ENCODE measurements around the gene NXPE1.

Gene NXPE1

DNA sequence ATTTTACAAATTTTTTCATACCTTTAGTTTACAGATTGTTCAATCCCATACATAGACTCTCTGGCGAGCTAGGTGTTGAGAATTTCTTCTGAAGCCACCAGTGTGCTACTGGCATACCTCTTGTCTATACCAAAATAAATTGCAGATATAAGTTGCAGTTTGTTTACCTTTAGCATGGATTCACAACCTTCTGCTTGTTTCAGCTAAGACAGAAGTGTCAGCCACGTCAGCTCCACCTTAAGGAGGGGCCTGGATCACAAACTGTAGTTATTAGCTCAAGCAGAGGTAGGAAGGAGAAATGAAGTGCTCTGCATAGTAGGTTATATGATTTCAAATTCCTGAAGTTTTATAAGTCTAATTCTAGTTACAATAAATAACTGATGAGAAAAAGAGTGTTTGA is 35.9 kb upstream of the NXPE1 start, which contains the start of gene NXPE4:
NXPE4 (minus strand) TSS at position 216 of the 400 bp plus-strand sequence. CDS start 1,027 bp downstream, outside the sequence.
- TF ChIP-seq, protein P1, sequence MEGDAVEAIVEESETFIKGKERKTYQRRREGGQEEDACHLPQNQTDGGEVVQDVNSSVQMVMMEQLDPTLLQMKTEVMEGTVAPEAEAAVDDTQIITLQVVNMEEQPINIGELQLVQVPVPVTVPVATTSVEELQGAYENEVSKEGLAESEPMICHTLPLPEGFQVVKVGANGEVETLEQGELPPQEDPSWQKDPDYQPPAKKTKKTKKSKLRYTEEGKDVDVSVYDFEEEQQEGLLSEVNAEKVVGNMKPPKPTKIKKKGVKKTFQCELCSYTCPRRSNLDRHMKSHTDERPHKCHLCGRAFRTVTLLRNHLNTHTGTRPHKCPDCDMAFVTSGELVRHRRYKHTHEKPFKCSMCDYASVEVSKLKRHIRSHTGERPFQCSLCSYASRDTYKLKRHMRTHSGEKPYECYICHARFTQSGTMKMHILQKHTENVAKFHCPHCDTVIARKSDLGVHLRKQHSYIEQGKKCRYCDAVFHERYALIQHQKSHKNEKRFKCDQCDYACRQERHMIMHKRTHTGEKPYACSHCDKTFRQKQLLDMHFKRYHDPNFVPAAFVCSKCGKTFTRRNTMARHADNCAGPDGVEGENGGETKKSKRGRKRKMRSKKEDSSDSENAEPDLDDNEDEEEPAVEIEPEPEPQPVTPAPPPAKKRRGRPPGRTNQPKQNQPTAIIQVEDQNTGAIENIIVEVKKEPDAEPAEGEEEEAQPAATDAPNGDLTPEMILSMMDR (IDR thresholded peaks at IDR 0.05; ENCODE audit: insufficient read depth, low read length, poor library complexity, severe bottlenecking), result no peak
- no peak for DNase-seq (ENCODE audit: extremely low read depth, insufficient read length)

DNA sequence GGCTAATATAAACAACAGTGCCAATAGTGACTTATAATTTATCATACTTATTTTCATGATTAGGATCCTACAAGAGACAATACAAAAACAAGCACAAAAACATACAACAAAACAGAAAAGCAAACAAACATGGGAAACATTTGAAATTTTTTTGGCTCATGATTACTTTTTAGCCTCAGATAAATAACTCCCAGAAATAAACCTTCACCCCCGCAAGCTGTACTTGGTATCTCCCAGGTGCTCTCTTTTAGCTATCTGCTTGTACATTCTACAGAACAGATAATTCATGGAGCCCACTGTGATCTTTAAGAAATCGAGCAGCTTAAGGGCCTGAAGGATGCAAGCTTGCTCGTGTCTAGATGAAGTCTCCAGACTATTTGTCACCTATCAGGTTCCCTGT is 35.0 kb upstream of the NXPE1 start:
- TF ChIP-seq, protein P1 (IDR thresholded peaks at IDR 0.05; ENCODE audit: insufficient read depth, low read length, poor library complexity, severe bottlenecking), result no peak
- no peaks in the 10 kb centered on the region for H3K36me3 ChIP-seq (ENCODE audit: control insufficient read depth, insufficient read depth, low read length)
- H3K27me3 ChIP-seq (replicated peaks; ENCODE audit: control insufficient read depth, insufficient read depth, low read length), result peaks cover 2% of the 10 kb centered on the region
- no peak for DNase-seq (ENCODE audit: extremely low read depth, insufficient read length)
- H3K4me3 ChIP-seq (replicated peaks; ENCODE audit: low read depth, low read length), result no peak overlapping the region

More for the DNA sequence above, 35.9 kb upstream of the NXPE1 start, which contains the start of gene NXPE4:
- no peak within 1 kb of the TSS for H3K4me3 ChIP-seq (replicated peaks; ENCODE audit: low read depth, low read length)
- peaks cover 2% of the 10 kb centered on the region for H3K27me3 ChIP-seq (replicated peaks; ENCODE audit: control insufficient read depth, insufficient read depth, low read length)
- no peaks in the 10 kb centered on the region for H3K36me3 ChIP-seq (ENCODE audit: control insufficient read depth, insufficient read depth, low read length)

DNA sequence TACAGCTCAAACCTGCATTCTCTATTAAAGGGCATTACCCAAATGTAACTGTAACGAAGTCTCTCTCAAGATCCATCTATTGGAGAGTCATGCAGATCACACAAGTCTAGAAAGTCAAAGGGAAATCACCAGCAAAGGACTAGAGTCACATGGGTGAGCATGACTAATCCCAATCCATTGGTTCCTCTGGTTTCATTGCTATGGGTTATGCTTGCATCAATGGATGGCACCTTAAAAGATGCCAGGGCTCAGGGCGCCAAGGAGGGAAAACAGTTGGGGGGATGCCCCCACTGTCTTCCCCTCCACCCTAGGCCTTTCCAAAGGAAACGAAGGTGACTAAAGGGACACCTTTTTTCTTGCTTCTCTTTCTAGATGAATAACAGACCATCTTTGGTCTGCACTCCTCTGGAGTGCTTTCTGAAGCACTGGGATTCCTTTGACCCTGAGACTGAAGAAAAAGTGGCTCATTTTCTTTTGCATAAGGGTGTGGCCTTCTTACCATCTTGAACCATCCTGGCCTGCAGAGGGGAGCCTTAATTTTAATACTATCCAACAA is 27.8 kb upstream of the NXPE1 start:
- TF ChIP-seq, protein P1 (IDR thresholded peaks at IDR 0.05; ENCODE audit: insufficient read depth, low read length, poor library complexity, severe bottlenecking), result no peak
- no peak overlapping the region for H3K4me3 ChIP-seq (replicated peaks; ENCODE audit: low read depth, low read length)

DNA sequence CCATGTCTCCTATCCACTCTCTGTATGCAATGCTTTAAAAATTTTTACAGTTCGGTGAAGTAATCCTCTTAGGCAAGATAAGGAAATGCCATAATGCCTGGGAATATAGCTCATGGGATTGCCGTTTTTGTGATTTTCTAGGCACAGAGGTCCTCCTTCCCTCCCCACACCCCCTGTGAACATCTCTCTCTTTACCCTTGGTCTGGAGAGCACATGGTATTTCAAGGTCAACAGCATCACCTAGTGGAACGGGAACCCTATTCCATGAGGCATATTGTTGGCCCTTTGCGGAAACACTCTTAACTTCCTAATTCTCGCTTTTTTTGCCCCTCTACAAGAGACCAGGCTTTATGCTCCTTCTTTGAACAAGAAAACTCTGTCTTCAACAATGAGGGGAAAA is 27.1 kb upstream of the NXPE1 start:
- Histone ChIP-seq H3K27me3 (replicated peaks; ENCODE audit: control insufficient read depth, insufficient read depth, low read length) (no peaks in the 10 kb centered on the region; the same call in none of the 2 replicates), H3K36me3 (ENCODE audit: control insufficient read depth, insufficient read depth, low read length) (no peaks in the 10 kb centered on the region), H3K4me3 (replicated peaks; ENCODE audit: low read depth, low read length) (no peak overlapping the region)
- no peak for DNase-seq (ENCODE audit: extremely low read depth, insufficient read length)
- TF ChIP-seq, protein P1 (IDR thresholded peaks at IDR 0.05; ENCODE audit: insufficient read depth, low read length, poor library complexity, severe bottlenecking), result no peak

More for the DNA sequence above, 27.8 kb upstream of the NXPE1 start:
- Histone ChIP-seq H3K27me3 (replicated peaks; ENCODE audit: control insufficient read depth, insufficient read depth, low read length) (no peaks in the 10 kb centered on the region; the same call in none of the 2 replicates), H3K36me3 (ENCODE audit: control insufficient read depth, insufficient read depth, low read length) (no peaks in the 10 kb centered on the region)
- DNase-seq (ENCODE audit: extremely low read depth, insufficient read length), result no peak

DNA sequence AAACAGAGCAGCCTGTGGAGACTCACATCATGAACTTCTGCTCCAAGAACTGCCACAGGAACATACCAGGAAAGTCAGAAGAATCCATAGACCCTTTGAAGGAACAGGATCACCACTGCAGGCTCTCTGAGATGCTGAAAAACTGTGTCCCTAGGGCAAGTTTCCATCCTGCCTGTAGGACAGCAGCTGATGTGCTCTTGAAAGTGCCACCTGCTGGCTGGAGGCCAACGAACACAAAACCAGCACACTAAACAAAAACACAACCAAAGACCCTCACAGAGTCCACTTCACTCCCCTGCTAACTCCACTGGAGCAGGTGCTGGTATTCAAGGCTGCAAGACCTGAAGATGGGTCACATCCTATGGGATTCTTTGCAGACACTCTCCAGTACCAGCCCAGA is 12.0 kb upstream of the NXPE1 start:
- no peak for DNase-seq (ENCODE audit: extremely low read depth, insufficient read length)
- H3K27me3 ChIP-seq (replicated peaks; ENCODE audit: control insufficient read depth, insufficient read depth, low read length), result no peaks in the 10 kb centered on the region
- TF ChIP-seq, protein P1 (IDR thresholded peaks at IDR 0.05; ENCODE audit: insufficient read depth, low read length, poor library complexity, severe bottlenecking), result no peak
- no peak overlapping the region for H3K4me3 ChIP-seq (replicated peaks; ENCODE audit: low read depth, low read length)
- H3K36me3 ChIP-seq (ENCODE audit: control insufficient read depth, insufficient read depth, low read length), result no peaks in the 10 kb centered on the region

DNA sequence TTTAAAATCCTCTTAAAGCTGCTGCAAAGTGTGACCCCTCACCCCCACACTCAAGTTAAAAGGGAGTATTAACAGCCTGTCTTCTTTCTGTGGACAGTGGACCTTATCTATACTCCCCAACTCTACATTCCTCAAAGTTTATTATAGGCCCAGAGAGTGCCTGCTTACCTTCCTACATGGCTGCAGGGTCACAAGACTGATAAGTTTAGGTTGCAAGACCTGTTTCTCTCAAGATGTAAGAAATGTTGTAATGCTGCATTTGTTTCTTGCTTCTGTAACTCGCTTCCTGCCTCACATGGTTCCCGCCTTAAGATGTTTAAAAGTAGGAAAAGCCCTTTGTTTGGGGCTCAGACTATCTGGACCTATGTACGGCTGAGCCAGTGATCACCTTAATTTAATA is 10.1 kb upstream of the NXPE1 start:
- no peak for DNase-seq (ENCODE audit: extremely low read depth, insufficient read length)
- H3K4me3 ChIP-seq (replicated peaks; ENCODE audit: low read depth, low read length), result no peak overlapping the region
- H3K36me3 ChIP-seq (ENCODE audit: control insufficient read depth, insufficient read depth, low read length), result no peaks in the 10 kb centered on the region
- H3K27me3 ChIP-seq (replicated peaks; ENCODE audit: control insufficient read depth, insufficient read depth, low read length), result no peaks in the 10 kb centered on the region
- TF ChIP-seq, protein P1 (IDR thresholded peaks at IDR 0.05; ENCODE audit: insufficient read depth, low read length, poor library complexity, severe bottlenecking), result no peak

All from GM06990 (cell line).